Activated CD4-positive, alpha-beta T cell treated with anti-CD3 and anti-CD28 coated beads for 36 hours (primary cell): ENCODE data around the gene RHOT2. TPM values are rescaled to one million over a fixed set of nuclear protein-coding genes. Genes with fewer than 3 reads are reported as not detected.

ENCODE experiments used
- ATAC-seq: fragments of 200-7000 bp; cut with Tn5 transposase; one replicate; pipeline ENCODE4 v1.10.0; 2021; ENCODE audit warnings: mild to moderate bottlenecking, moderate library complexity
- CTCF ChIA-PET: fragments of 350-600 bp; sonication (Branson Sonifier 250); formaldehyde crosslinking; loops from one replicate; lab custom pipeline; 2021; ENCODE audit warnings: antibody characterized with exemption; lab: Charles Lee
- POLR2A ChIA-PET: fragments of 350-600 bp; sonication (Branson Sonifier 250); formaldehyde crosslinking; loops from one replicate; lab custom pipeline; 2021; ENCODE audit warnings: antibody characterized with exemption, inconsistent platforms; lab: Charles Lee
- DNase-seq: peaks from one replicate; pipeline ENCODE4 v3.0.0-alpha.2; 2020
- H3K27ac Mint-ChIP-seq: one replicate; pipeline ENCODE4 v1.8.0; 2021; ENCODE audit warnings: mixed read lengths
- H3K27me3 Mint-ChIP-seq: one replicate; pipeline ENCODE4 v1.8.0; 2021; ENCODE audit warnings: mixed read lengths
- H3K36me3 Mint-ChIP-seq: one replicate; pipeline ENCODE4 v1.8.0; 2021; ENCODE audit warnings: low read depth, mixed read lengths
- H3K4me1 Mint-ChIP-seq: one replicate; pipeline ENCODE4 v1.8.0; 2021; ENCODE audit warnings: mixed read lengths
- H3K4me3 Mint-ChIP-seq: one replicate; pipeline ENCODE4 v1.8.0; 2021; ENCODE audit warnings: mild to moderate bottlenecking, moderate library complexity, mixed read lengths
- H3K9me3 Mint-ChIP-seq: one replicate; pipeline ENCODE4 v1.8.0; 2021; ENCODE audit warnings: low read depth, mixed read lengths
- intact Hi-C, 2 experiments: fragments of 100-400 bp; cut with DNase I in 1 of 2; cut with micrococcal nuclease in 1 of 2; formaldehyde crosslinking; loops; one replicate each; pipeline versions ENCODE4 v1.14.2 to v1.15.1; 2022 to 2024; cut with DNase I, micrococcal nuclease
- total RNA-seq, 2 experiments: library from RNA; stranded (reverse); gene quantifications; one replicate each; pipeline ENCODE4 v1.2.3, GENCODE V29; 2021

Gene RHOT2
- total RNA-seq, 2 experiments from 2014 or later = 123 to 130 TPM

DNA sequence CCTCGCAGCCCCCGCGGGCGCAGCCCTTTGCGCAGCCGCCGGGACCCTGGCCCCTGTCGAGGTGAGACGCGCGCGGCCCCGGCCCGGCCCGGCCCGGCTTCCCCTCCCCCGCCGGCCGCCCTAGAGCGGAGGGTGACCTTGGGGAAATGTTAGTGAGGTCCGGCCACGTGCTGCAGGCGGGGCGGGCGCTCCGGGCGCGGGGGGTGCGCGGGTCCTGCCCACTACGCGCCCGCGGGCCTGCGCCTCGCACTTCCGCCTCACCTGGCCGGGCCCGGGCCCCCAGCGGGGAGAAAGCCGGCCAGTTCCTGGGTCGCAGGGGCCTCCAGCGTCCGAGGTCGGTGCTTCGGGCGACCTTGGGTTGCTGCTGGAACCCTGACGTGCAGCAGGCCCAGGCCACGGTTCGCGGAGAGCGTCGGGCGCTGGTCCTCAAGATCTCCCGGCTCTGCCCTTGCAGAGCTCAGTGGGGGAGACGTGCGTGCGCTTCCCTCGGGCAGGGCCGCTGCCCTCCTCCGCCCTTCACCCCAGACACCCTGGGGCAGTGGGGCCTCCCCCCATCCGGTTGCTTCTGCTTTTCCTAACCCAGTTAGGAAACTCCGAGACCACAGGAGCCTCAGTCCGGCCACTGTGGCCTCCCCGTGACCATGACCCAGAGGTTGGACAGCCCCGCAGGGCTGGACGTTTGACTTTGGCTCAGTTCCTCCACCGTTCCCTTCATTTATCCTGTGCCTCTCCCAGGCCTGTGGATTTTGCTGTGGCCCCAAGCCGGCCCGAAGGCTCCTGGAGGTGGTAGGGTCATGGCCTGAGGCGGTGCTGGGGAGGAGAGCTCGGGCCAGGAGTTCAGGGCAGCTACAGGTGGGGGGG, 25.5 kb upstream of the RHOT2 start:
- DNase-seq (peak; percentile 53), ATAC-seq (peak; percentile 43)
- Mint-ChIP-seq H3K9me3 (no peaks in the 10 kb centered on the region), H3K27ac (no peak overlapping the region), H3K36me3 (peaks cover 5% of the 10 kb centered on the region), H3K27me3 (no peaks in the 10 kb centered on the region), H3K4me3 (peak overlapping the region; percentile 75), H3K4me1 (peaks cover 15% of the 10 kb centered on the region)
- ChIA-PET POLR2A (no interaction called here), CTCF (interaction anchor here (1.1 kb wide), 1 partner anchor 39 kb away, joined by 4 read pairs; no protein-coding TSS in a partner anchor)
- intact Hi-C loops = no loop called here

DNA sequence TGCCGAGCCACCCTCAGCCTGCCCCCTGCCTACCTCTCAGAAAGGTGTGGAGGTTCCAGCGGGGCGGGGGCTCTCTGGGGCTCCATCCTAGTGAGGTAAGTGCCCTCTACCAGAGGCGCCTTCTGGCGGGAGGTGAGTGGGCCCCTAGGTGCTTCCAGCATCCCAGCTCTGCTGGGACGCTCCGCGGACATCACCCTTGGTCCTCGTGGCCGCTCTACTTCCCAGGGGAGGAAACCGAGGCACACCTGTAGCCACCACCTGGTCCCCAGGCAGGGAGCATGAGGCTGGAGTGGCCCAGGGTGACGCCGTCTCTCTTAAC, 24.9 kb upstream of the RHOT2 start:
- POLR2A ChIA-PET = no interaction called here

DNA sequence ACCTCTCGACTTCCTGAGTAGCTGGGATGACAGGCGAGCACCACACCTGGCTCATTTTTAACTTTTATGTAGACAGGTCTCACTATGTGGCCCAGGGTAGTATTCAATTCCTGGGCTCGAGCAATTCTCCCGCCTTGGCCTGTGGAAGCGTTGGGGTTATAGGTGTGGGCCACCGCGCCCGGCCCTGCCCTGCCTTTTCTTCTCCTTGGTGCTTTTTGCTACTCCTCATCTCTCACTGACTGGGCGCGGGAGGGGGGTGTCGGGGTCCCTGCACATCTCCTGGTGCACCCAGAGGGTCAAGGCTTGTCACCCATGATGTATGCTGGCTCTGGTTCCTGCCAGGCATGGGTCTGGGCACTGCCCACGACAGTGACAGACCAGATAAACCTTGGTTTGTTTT, 23.4 kb upstream of the RHOT2 start:
- DNase-seq (no peak), ATAC-seq (no peak)
- no peak overlapping the region for H3K27ac Mint-ChIP-seq
- CTCF ChIA-PET = no interaction called here
- H3K4me1 Mint-ChIP-seq = peaks cover 15% of the 10 kb centered on the region
- H3K9me3 Mint-ChIP-seq = no peaks in the 10 kb centered on the region
- POLR2A ChIA-PET = no interaction called here
- no peaks in the 10 kb centered on the region for H3K27me3 Mint-ChIP-seq
- H3K4me3 Mint-ChIP-seq = peak overlapping the region; percentile 75
- intact Hi-C loops = no loop called here
- H3K36me3 Mint-ChIP-seq = peaks cover 5% of the 10 kb centered on the region

More for the DNA sequence above, 24.9 kb upstream of the RHOT2 start:
- intact Hi-C loops = no loop called here
- no peaks in the 10 kb centered on the region for H3K9me3 Mint-ChIP-seq
- no peak for DNase-seq
- H3K4me3 Mint-ChIP-seq = peak overlapping the region; percentile 75
- H3K4me1 Mint-ChIP-seq = peaks cover 15% of the 10 kb centered on the region
- ATAC-seq = no peak
- CTCF ChIA-PET = interaction anchor here (1.1 kb wide), 1 partner anchor 38 kb away, joined by 4 read pairs; no protein-coding TSS in a partner anchor
- peaks cover 5% of the 10 kb centered on the region for H3K36me3 Mint-ChIP-seq
- H3K27me3 Mint-ChIP-seq = no peaks in the 10 kb centered on the region
- no peak overlapping the region for H3K27ac Mint-ChIP-seq

DNA sequence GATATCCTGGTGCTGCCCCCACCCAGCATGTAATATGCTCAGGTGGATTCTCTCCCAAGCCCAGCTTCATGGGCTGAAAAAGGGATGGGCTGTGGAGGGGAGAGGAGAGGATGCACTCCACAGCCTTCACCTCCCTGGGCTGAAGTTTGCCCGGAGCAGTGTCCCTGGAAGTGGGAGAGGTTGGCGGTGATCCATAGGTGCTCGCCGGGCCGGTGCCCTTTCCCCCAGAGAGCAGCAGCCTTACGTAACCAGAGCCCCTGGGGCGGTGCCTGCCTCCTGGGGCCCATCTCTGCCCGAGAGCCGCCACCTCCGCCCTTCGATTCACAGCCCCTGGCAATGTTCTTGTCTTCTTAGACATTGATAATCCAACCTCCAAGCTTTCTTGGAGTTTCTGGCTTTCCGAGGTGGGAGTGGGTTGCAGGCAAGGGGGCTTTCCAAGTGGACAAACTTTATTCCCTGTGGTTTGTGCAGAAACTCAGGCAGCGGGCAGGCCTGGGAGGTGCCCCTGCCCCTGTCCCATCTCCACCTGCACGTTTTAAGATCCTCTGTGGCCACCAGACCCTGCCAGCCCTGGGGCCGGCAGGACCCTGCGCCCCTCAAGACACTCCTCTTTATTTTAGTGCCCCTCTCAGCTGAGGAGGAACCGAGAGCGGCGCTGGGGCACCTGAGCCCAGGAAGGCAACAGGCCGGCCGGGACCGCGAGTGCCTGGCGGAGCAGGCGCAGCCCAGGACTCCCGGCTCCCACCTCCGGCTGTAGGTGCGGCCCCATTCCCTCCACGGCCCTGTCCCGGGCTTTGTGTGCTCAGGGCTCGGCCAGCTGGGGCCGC, 21.9 kb upstream of the RHOT2 start:
- ATAC-seq (no peak), DNase-seq (no peak)
- CTCF ChIA-PET = no interaction called here
- H3K9me3 Mint-ChIP-seq = no peaks in the 10 kb centered on the region
- peaks cover 5% of the 10 kb centered on the region for H3K36me3 Mint-ChIP-seq
- POLR2A ChIA-PET = no interaction called here
- H3K27ac Mint-ChIP-seq = no peak overlapping the region
- H3K4me3 Mint-ChIP-seq = no peak overlapping the region
- H3K27me3 Mint-ChIP-seq = no peaks in the 10 kb centered on the region
- H3K4me1 Mint-ChIP-seq = peaks cover 19% of the 10 kb centered on the region
- intact Hi-C loops = no loop called here

DNA sequence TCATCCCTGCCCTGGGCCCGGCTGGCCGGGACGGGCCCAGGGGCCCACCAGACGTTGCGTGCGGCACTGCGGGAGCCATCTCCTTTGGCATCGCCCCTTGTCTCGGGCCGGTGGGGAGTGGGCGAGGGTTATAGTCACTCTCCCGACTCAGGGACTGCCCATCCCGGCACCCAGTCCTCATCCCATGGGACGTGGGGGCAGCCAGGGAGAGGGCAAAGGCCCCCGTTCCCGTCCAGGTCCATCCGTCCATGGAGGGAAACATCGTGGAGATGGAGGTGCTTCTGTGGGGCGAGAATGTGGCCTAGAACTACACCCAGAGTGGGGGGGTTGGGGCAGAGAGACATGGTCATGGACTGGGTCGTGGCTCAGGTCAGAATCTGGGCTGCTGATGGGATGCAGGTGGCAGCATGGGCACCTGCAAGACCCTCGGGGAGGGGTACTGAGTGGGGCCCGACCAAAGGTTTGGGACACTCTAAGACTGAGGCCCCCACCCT, 21.2 kb upstream of the RHOT2 start:
- intact Hi-C loops = no loop called here
- no peak overlapping the region for H3K4me3 Mint-ChIP-seq
- H3K27me3 Mint-ChIP-seq = no peaks in the 10 kb centered on the region
- H3K9me3 Mint-ChIP-seq = no peaks in the 10 kb centered on the region
- peaks cover 5% of the 10 kb centered on the region for H3K36me3 Mint-ChIP-seq
- ATAC-seq (no peak), DNase-seq (no peak)
- H3K27ac Mint-ChIP-seq = no peak overlapping the region
- H3K4me1 Mint-ChIP-seq = peaks cover 19% of the 10 kb centered on the region
- CTCF ChIA-PET = no interaction called here
- POLR2A ChIA-PET = interaction anchor here (1.5 kb wide), 1 partner anchor 13 kb away, joined by 3 read pairs; no protein-coding TSS in a partner anchor

DNA sequence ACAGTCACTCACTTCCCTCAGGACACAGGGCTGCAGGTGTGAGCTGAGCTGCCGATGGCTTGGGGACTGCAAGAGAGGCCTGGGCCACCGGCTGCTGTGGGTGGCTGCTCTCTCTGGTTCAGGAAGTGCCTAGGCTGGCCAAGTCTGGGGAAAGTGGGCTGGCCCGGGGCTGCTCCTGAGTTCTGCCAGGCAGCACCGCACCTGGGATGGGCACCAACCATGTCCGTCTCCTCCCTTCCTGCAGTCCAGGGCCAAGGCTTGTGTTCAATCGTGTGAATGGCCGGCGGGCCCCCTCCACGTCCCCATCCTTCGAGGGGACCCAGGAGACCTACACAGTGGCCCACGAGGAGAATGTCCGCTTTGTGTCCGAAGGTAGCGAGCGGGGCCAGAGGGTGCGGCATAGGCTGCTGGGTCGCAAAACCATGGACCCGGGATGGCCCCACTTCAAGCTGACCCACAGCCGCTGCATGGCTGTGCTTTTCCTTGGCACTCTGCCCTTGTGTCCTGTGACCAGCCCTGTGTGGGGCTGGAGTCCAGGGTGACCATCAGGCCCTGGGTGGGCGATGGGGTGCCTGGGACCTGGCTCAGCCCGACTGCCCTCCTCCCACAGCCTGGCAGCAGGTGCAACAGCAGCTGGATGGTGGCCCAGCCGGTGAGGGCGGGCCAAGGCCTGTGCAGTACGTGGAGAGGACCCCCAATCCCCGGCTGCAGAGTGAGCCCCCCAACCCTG, 20.6 kb upstream of the RHOT2 start:
- H3K9me3 Mint-ChIP-seq = no peaks in the 10 kb centered on the region
- POLR2A ChIA-PET = interaction anchor here (1.5 kb wide), 1 partner anchor 12 kb away, joined by 3 read pairs; no protein-coding TSS in a partner anchor
- CTCF ChIA-PET = interaction anchor here (1.0 to 2.4 kb wide), 6 partner anchors 9 to 39 kb away, joined by 3 to 9 read pairs (median 4); partner anchors contain the start of gene METTL26

DNA sequence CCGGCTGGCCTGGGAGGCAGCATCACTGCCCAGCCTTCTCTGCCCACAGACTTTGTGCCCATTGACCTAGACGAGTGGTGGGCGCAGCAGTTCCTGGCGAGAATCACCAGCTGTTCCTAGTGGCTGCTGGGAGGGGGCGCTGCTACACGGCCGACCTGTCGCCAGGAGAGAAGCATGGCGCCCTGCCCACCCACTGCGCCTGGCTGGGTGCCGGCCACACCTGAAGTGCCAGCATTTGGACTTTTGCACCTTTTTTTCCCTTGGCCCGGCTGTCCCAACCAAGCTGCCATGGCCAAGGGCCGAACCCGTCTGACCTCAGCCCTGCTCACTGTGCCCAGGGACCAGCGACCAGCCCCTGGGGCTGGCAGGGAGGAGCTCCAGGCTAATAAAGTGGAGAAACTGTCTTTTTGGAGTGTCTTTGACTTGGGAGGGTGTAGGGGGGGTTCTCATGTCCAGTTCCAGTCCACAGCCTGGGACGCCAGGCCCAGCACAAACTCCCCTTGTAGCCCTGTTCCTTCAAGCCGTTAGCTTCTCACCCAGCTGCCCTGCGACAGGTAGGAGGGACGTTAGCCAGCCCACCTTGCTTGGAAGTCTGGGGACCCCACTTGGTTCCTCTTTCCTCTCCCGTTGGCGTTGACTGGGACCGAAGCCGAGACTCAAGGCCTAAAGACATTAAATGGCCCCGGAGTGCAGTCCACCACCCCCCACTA, 19.7 kb upstream of the RHOT2 start:
- ATAC-seq = peak; percentile 57
- intact Hi-C loops = no loop called here
- H3K4me3 Mint-ChIP-seq = peak overlapping the region; percentile 81
- POLR2A ChIA-PET = interaction anchor here (1.5 kb wide), 1 partner anchor 11 kb away, joined by 3 read pairs; no protein-coding TSS in a partner anchor
- CTCF ChIA-PET = interaction anchor here (1.0 to 2.4 kb wide), 6 partner anchors 8 to 40 kb away, joined by 3 to 9 read pairs (median 4); partner anchors contain the start of gene METTL26
- H3K36me3 Mint-ChIP-seq = peaks cover 5% of the 10 kb centered on the region
- H3K27me3 Mint-ChIP-seq = no peaks in the 10 kb centered on the region
- H3K4me1 Mint-ChIP-seq = peaks cover 19% of the 10 kb centered on the region
- H3K9me3 Mint-ChIP-seq = no peaks in the 10 kb centered on the region
- DNase-seq = peak; percentile 79
- peak overlapping the region; percentile 73 for H3K27ac Mint-ChIP-seq

More for the DNA sequence above, 20.6 kb upstream of the RHOT2 start:
- DNase-seq (no peak), ATAC-seq (no peak)
- Mint-ChIP-seq H3K4me1 (peaks cover 19% of the 10 kb centered on the region), H3K36me3 (peaks cover 5% of the 10 kb centered on the region), H3K27me3 (no peaks in the 10 kb centered on the region), H3K4me3 (no peak overlapping the region), H3K27ac (no peak overlapping the region)
- intact Hi-C loops = no loop called here

DNA sequence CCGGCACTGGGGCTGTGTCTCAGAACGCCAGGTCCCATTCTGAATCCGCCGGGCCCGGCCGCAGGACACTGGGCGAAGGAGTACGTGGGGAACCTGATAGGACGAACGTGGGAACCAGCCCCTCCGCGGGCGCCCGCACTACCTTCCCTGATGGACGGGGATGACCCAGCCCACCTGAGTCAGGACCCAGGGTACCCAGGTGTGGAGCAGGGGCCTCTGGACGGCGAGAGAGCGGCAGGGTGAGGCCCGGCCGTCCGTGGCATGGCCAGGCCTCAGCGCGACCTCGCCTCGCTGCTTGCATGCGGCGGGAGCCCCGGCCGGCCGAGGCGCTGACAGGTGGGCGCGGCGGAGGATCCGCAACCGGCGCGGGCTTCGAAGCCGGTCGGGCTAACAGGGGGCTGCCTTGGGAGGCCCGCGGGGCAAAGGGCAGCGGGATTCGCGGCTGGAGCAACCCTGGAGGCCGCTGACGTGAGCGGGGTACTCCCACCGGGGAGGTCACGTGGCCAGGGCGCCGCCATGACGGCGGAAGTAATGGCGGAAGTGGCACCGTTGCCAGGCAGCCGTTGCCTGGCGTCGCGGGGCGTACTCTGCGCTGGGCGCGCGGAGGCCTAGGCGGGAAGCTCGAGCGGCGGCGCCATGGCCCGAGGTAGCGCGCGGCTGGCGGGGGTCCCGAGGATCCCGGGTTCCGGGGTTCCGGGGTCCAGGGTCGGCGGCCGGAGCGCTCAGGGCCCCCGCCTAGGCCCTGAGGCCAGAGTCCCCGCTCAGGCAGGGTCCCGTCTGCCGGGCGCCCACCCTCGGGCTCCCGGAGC, 18.9 kb upstream of the RHOT2 start, which contains the start of gene WDR90:
TSS of gene WDR90 (plus strand) at position 585 of the 809 bp plus-strand sequence. CDS start at position 637, 52 bp downstream.
- POLR2A ChIA-PET = interaction anchor here (0.6 to 1.2 kb wide), 2 partner anchors 10 to 13 kb away, joined by 3 to 4 read pairs; partner anchors contain the start of gene METTL26
- H3K36me3 Mint-ChIP-seq = peaks cover 5% of the 10 kb centered on the region
- peaks cover 15% of the 10 kb centered on the region for H3K4me1 Mint-ChIP-seq
- peak; percentile 96 for DNase-seq
- CTCF ChIA-PET = interaction anchor here (0.6 to 2.4 kb wide), 7 partner anchors 11 to 426 kb away, joined by 3 to 9 read pairs (median 4); partner anchors contain the start of gene METTL26
- intact Hi-C loops = loop anchor here in 1 of 2 experiments (1.0 kb wide), 9 partner anchors 8 to 139 kb away; partner anchors contain the start of genes CAPN15, CHTF18, MCRIP2 and METTL26
- peak; percentile 92 for ATAC-seq
- H3K27ac Mint-ChIP-seq = peak within 1 kb of the TSS; percentile 73
- no peaks in the 10 kb centered on the region for H3K27me3 Mint-ChIP-seq
- peak within 1 kb of the TSS; percentile 81 for H3K4me3 Mint-ChIP-seq
- no peaks in the 10 kb centered on the region for H3K9me3 Mint-ChIP-seq

DNA sequence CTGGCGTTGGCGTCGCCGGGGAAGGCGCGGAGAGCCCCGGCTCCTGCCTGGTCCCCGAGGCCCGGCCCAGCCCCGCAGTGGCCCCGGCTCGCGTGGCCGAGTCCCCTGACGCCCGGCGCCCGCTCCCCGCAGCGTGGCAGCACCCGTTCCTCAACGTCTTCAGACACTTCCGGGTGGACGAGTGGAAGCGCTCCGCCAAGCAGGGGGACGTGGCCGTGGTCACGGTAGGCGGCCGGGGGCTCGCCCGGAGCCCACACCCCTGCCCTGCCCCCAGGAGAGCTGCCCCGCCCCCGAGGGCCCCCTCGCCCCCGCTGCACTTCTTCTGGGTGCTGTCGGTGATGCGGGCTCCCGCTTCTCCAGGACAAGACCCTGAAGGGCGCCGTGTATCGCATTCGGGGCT, 18.3 kb upstream of the RHOT2 start:
- Mint-ChIP-seq H3K27me3 (no peaks in the 10 kb centered on the region), H3K4me3 (peak overlapping the region; percentile 71), H3K36me3 (peaks cover 2% of the 10 kb centered on the region), H3K27ac (no peak overlapping the region), H3K9me3 (no peaks in the 10 kb centered on the region), H3K4me1 (peaks cover 9% of the 10 kb centered on the region)
- POLR2A ChIA-PET = interaction anchor here (0.6 to 1.2 kb wide), 2 partner anchors 9 to 13 kb away, joined by 3 to 4 read pairs; partner anchors contain the start of gene METTL26
- ATAC-seq = peak; percentile 11
- DNase-seq = peak; percentile 37
- intact Hi-C loops = loop anchor here in 1 of 2 experiments (1.0 kb wide), 9 partner anchors 8 to 139 kb away; partner anchors contain the start of genes CAPN15, CHTF18, MCRIP2 and METTL26
- CTCF ChIA-PET = interaction anchor here (0.6 to 2.4 kb wide), 5 partner anchors 11 to 427 kb away, joined by 3 to 9 read pairs (median 3); no protein-coding TSS in a partner anchor
